CD4-positive, CD25-positive, alpha-beta regulatory T cell (primary cell): ENCODE results near the gene PARL. TPM values are rescaled to one million over a fixed set of nuclear protein-coding genes. Genes with fewer than 3 reads are reported as not detected.

Experiments
- ATAC-seq, 2 donors: fragments of 150-1000 bp; cut with Tn5 transposase; one replicate each; pipeline ENCODE4 v1.10.0; 2021; ENCODE audit warnings: low read depth in 2 of 2, moderate number of reproducible peaks in 2 of 2, moderate library complexity in 1 of 2
- DNase-seq, 3 donors: peaks; one replicate each; pipeline versions ENCODE4 v3.0.0 to v3.0.0-alpha.2; 2012 to 2022; ENCODE audit warnings: mixed read lengths in 1 of 3
- H3K27ac ChIP-seq: one replicate; pipeline ENCODE4 v1.7.0; 2013; ENCODE audit warnings: mild to moderate bottlenecking, low read length; ENCODE audit not compliant: insufficient read depth, poor library complexity, severe bottlenecking
- H3K27me3 ChIP-seq: one replicate; pipeline ENCODE4 v1.7.0; 2013; ENCODE audit warnings: low read length; ENCODE audit not compliant: control insufficient read depth, insufficient read depth
- H3K36me3 ChIP-seq: one replicate; pipeline ENCODE4 v1.7.0; 2013; ENCODE audit warnings: mild to moderate bottlenecking, low read length, moderate library complexity; ENCODE audit not compliant: control insufficient read depth, insufficient read depth
- H3K4me1 ChIP-seq: 2 replicates; pipeline ENCODE4 v1.7.0; 2013; ENCODE audit warnings: mild to moderate bottlenecking, low read length; ENCODE audit not compliant: insufficient read depth, control insufficient read depth, poor library complexity, severe bottlenecking
- H3K4me3 ChIP-seq: one replicate; pipeline ENCODE4 v1.7.0; 2013; ENCODE audit warnings: low read depth, mild to moderate bottlenecking, low read length, moderate library complexity
- H3K9me3 ChIP-seq, 2 experiments: 1 replicate in 1 of 2; 2 replicates in 1 of 2; pipeline ENCODE4 v1.7.0; 2013; ENCODE audit warnings: low read length in 2 of 2, mild to moderate bottlenecking in 1 of 2, moderate library complexity in 1 of 2; ENCODE audit not compliant: control insufficient read depth in 2 of 2
- H3K27ac Mint-ChIP-seq, 3 donors: one replicate each; pipeline ENCODE4 v1.8.0; 2020 to 2022; ENCODE audit warnings: mild to moderate bottlenecking in 3 of 3, mixed read lengths in 3 of 3, moderate library complexity in 2 of 3
- H3K27me3 Mint-ChIP-seq: one replicate; pipeline ENCODE4 v1.8.0; 2022; ENCODE audit warnings: mild to moderate bottlenecking, mixed read lengths
- H3K36me3 Mint-ChIP-seq: one replicate; pipeline ENCODE4 v1.8.0; 2020; ENCODE audit warnings: mixed read lengths
- H3K4me1 Mint-ChIP-seq, 4 donors: one replicate each; pipeline ENCODE4 v1.8.0; 2020 to 2022; ENCODE audit warnings: mixed read lengths in 4 of 4, mild to moderate bottlenecking in 1 of 4
- H3K4me3 Mint-ChIP-seq, 4 donors: one replicate each; pipeline ENCODE4 v1.8.0; 2020 to 2022; ENCODE audit warnings: mild to moderate bottlenecking in 4 of 4, mixed read lengths in 4 of 4, moderate library complexity in 3 of 4
- H3K9me3 Mint-ChIP-seq, 7 donors: one replicate each; pipeline ENCODE4 v1.8.0; 2020 to 2022; ENCODE audit warnings: mixed read lengths in 7 of 7, mild to moderate bottlenecking in 3 of 7, moderate library complexity in 2 of 7
- polyA plus RNA-seq, 4 donors: library from polyadenylated mRNA; unstranded; fragments of 300-500 nt; fragmentation: Illumina TruSeq; gene quantifications; one replicate each; pipeline ENCODE4 v1.2.3, GENCODE V29; 2021
- total RNA-seq: library from RNA; stranded (reverse); gene quantifications from one replicate; pipeline ENCODE4 v1.2.3, GENCODE V29; 2022

Gene PARL
- total RNA-seq (45.6 TPM), polyA plus RNA-seq (100 to 1,000 TPM; 101 to 119 (median 116) TPM)

GRCh38 chr3:183884427-183885296 lies at the start of gene PARL:
PARL (minus strand) TSS chr3:183884880; CDS start chr3:183884846, 34 bp downstream.
- no peaks in the 10 kb centered on the region for H3K27me3 ChIP-seq
- Mint-ChIP-seq H3K4me1 (peaks cover 21 to 53% (median 34%) of the 10 kb centered on the region in 4 donors), H3K36me3 (peaks cover 8% of the 10 kb centered on the region), H3K9me3 (no peaks in the 10 kb centered on the region), H3K27ac (peak within 1 kb of the TSS; percentile 88 to 94 (median 91)), H3K4me3 (peak within 1 kb of the TSS; percentile 91 to 98 (median 94)), H3K27me3 (peaks cover 6% of the 10 kb centered on the region)
- peaks cover 2% of the 10 kb centered on the region for H3K36me3 ChIP-seq
- peaks cover 29% of the 10 kb centered on the region for H3K4me1 ChIP-seq
- ATAC-seq (peak; percentile 100), DNase-seq (peak; percentile 92 to 95 (median 93))
- H3K9me3 ChIP-seq: no peaks in the 10 kb centered on the region
- H3K27ac ChIP-seq: peak within 1 kb of the TSS; percentile 67
- peak within 1 kb of the TSS; percentile 87 for H3K4me3 ChIP-seq

- H3K36me3 Mint-ChIP-seq: peaks cover 45% of the 10 kb centered on the region
Observed at GRCh38 chr3:183933160-183933559, 48.5 kb upstream of the PARL start.

GRCh38 chr3:183931881-183932280 lies 47.2 kb upstream of the PARL start:
- DNase-seq (no peak), ATAC-seq (no peak)
- no peaks in the 10 kb centered on the region for H3K27me3 ChIP-seq
- no peaks in the 10 kb centered on the region for H3K9me3 ChIP-seq
- H3K4me3 ChIP-seq: no peak overlapping the region
- Mint-ChIP-seq H3K9me3 (no peaks in the 10 kb centered on the region), H3K27me3 (no peaks in the 10 kb centered on the region), H3K27ac (no peak overlapping the region), H3K4me1 (peaks cover 0 to 4% (median 0%) of the 10 kb centered on the region in 4 donors), H3K36me3 (peaks cover 32% of the 10 kb centered on the region), H3K4me3 (no peak overlapping the region)
- no peaks in the 10 kb centered on the region for H3K4me1 ChIP-seq
- no peak overlapping the region for H3K27ac ChIP-seq
- peaks cover 4% of the 10 kb centered on the region for H3K36me3 ChIP-seq

More at GRCh38 chr3:183933160-183933559, 48.5 kb upstream of the PARL start:
- ATAC-seq: no peak
- peaks cover 0 to 4% (median 0%) of the 10 kb centered on the region in 4 donors for H3K4me1 Mint-ChIP-seq
- Histone ChIP-seq H3K36me3 (peaks cover 4% of the 10 kb centered on the region), H3K4me3 (no peak overlapping the region), H3K4me1 (no peaks in the 10 kb centered on the region), H3K27ac (no peak overlapping the region), H3K9me3 (no peaks in the 10 kb centered on the region), H3K27me3 (no peaks in the 10 kb centered on the region)
- no peak overlapping the region for H3K27ac Mint-ChIP-seq
- no peak for DNase-seq
- H3K4me3 Mint-ChIP-seq: no peak overlapping the region
- no peaks in the 10 kb centered on the region for H3K27me3 Mint-ChIP-seq
- no peaks in the 10 kb centered on the region for H3K9me3 Mint-ChIP-seq

GRCh38 chr3:183930086-183930485 lies 45.4 kb upstream of the PARL start:
- no peaks in the 10 kb centered on the region for H3K27me3 Mint-ChIP-seq
- H3K9me3 Mint-ChIP-seq: no peaks in the 10 kb centered on the region
- Histone ChIP-seq H3K4me1 (no peaks in the 10 kb centered on the region), H3K4me3 (no peak overlapping the region), H3K9me3 (no peaks in the 10 kb centered on the region), H3K27me3 (no peaks in the 10 kb centered on the region), H3K36me3 (peaks cover 9% of the 10 kb centered on the region), H3K27ac (no peak overlapping the region)
- no peak overlapping the region for H3K4me3 Mint-ChIP-seq
- peak overlapping the region in 1 of 3 donors; percentile 12 for H3K27ac Mint-ChIP-seq
- no peak for DNase-seq
- H3K4me1 Mint-ChIP-seq: peaks cover 0 to 4% (median 0%) of the 10 kb centered on the region in 4 donors
- no peak for ATAC-seq
- peaks cover 27% of the 10 kb centered on the region for H3K36me3 Mint-ChIP-seq

GRCh38 chr3:183927059-183927458 lies 42.4 kb upstream of the PARL start:
- Mint-ChIP-seq H3K27me3 (no peaks in the 10 kb centered on the region), H3K4me1 (peaks cover 0 to 2% (median 0%) of the 10 kb centered on the region in 4 donors), H3K4me3 (no peak overlapping the region), H3K9me3 (no peaks in the 10 kb centered on the region), H3K36me3 (peaks cover 40% of the 10 kb centered on the region), H3K27ac (no peak overlapping the region)
- Histone ChIP-seq H3K4me1 (no peaks in the 10 kb centered on the region), H3K4me3 (no peak overlapping the region), H3K9me3 (no peaks in the 10 kb centered on the region), H3K27ac (no peak overlapping the region), H3K27me3 (no peaks in the 10 kb centered on the region), H3K36me3 (peaks cover 16% of the 10 kb centered on the region)
- no peak for ATAC-seq
- no peak for DNase-seq

GRCh38 chr3:183924956-183925355 lies 40.3 kb upstream of the PARL start:
- peak overlapping the region in 1 of 3 donors; percentile 17 for H3K27ac Mint-ChIP-seq
- H3K9me3 Mint-ChIP-seq: no peaks in the 10 kb centered on the region
- ATAC-seq (no peak), DNase-seq (no peak)
- no peak overlapping the region for H3K4me3 Mint-ChIP-seq
- no peaks in the 10 kb centered on the region for H3K4me1 Mint-ChIP-seq
- H3K9me3 ChIP-seq: no peaks in the 10 kb centered on the region
- H3K36me3 Mint-ChIP-seq: peaks cover 50% of the 10 kb centered on the region
- no peak overlapping the region for H3K27ac ChIP-seq
- no peak overlapping the region for H3K4me3 ChIP-seq
- H3K36me3 ChIP-seq: peaks cover 16% of the 10 kb centered on the region
- no peaks in the 10 kb centered on the region for H3K27me3 ChIP-seq
- H3K4me1 ChIP-seq: no peaks in the 10 kb centered on the region
- H3K27me3 Mint-ChIP-seq: no peaks in the 10 kb centered on the region

GRCh38 chr3:183924543-183924942 lies 39.9 kb upstream of the PARL start:
- Histone ChIP-seq H3K27ac (no peak overlapping the region), H3K9me3 (no peaks in the 10 kb centered on the region), H3K4me3 (no peak overlapping the region), H3K36me3 (peaks cover 16% of the 10 kb centered on the region), H3K4me1 (no peaks in the 10 kb centered on the region), H3K27me3 (no peaks in the 10 kb centered on the region)
- Mint-ChIP-seq H3K9me3 (no peaks in the 10 kb centered on the region), H3K36me3 (peaks cover 47% of the 10 kb centered on the region), H3K27me3 (no peaks in the 10 kb centered on the region), H3K27ac (peak overlapping the region in 2 of 3 donors; percentile 17 to 70), H3K4me1 (no peaks in the 10 kb centered on the region), H3K4me3 (no peak overlapping the region)
- DNase-seq (no peak), ATAC-seq (no peak)

- ATAC-seq: no peak
- H3K4me1 Mint-ChIP-seq: no peaks in the 10 kb centered on the region
- Histone ChIP-seq H3K4me1 (no peaks in the 10 kb centered on the region), H3K36me3 (peaks cover 16% of the 10 kb centered on the region), H3K27me3 (no peaks in the 10 kb centered on the region), H3K4me3 (no peak overlapping the region), H3K27ac (no peak overlapping the region), H3K9me3 (no peaks in the 10 kb centered on the region)
- H3K36me3 Mint-ChIP-seq: peaks cover 41% of the 10 kb centered on the region
- H3K27ac Mint-ChIP-seq: no peak overlapping the region
- no peak for DNase-seq
- no peak overlapping the region for H3K4me3 Mint-ChIP-seq
- no peaks in the 10 kb centered on the region for H3K9me3 Mint-ChIP-seq
- H3K27me3 Mint-ChIP-seq: no peaks in the 10 kb centered on the region
Observed at GRCh38 chr3:183922421-183922820, 37.7 kb upstream of the PARL start.
